Left ventricle myocardium inferior (tissue), 1 donor: Measurements from ENCODE around the gene KCNG2. TPM values are rescaled to one million over a fixed set of nuclear protein-coding genes. Genes with fewer than 3 reads are reported as not detected.

ENCODE experiments used
- DNase-seq: peaks from one replicate; pipeline ENCODE4 v3.0.0-alpha.2; 2020
- H3K27ac ChIP-seq: fragments of 200-600 bp; replicated peaks from 2 replicates; pipeline ENCODE4 v1.8.0; 2021
- H3K27me3 ChIP-seq: fragments of 200-600 bp; 2 replicates; pipeline ENCODE4 v1.8.0; 2021; ENCODE audit warnings: low read depth
- H3K36me3 ChIP-seq: fragments of 200-600 bp; 2 replicates; pipeline ENCODE4 v1.8.0; 2021
- H3K4me1 ChIP-seq: fragments of 200-600 bp; 2 replicates; pipeline ENCODE4 v1.8.0; 2021
- H3K4me3 ChIP-seq: fragments of 200-600 bp; 2 replicates; pipeline ENCODE4 v1.8.0; 2021; ENCODE audit warnings: mild to moderate bottlenecking, moderate library complexity
- H3K9me3 ChIP-seq: fragments of 200-600 bp; replicated peaks from 2 replicates; pipeline ENCODE4 v1.8.0; 2021
- CTCF ChIP-seq: fragments of 200-600 bp; IDR thresholded peaks from 2 replicates; pipeline ENCODE4 v1.8.0; 2021; ENCODE audit warnings: antibody characterized with exemption, mild to moderate bottlenecking, borderline replicate concordance
- intact Hi-C: fragments of 100-400 bp; cut with micrococcal nuclease; formaldehyde crosslinking; loops from one replicate; pipeline ENCODE4 v1.11.0; 2022
- total RNA-seq: library from RNA; stranded (reverse); fragmentation: NEBNext Ultra II Directional; extraction: Animal tissue kit (Norgen Biotek cat#: 25700); gene quantifications from one replicate; pipeline ENCODE4 v1.2.1, GENCODE V29; 2021
- donor health status: DM: no; HTN: yes; CAD: no; lungs with severe emphysema.

The KCNG2 gene
- total RNA-seq, 1 donor from 2014 or later = not detected

- no peaks in the 10 kb centered on the region for H3K27me3 ChIP-seq
- H3K36me3 ChIP-seq = peaks cover 51% of the 10 kb centered on the region
- no peaks in the 10 kb centered on the region for H3K9me3 ChIP-seq
- H3K4me3 ChIP-seq = no peak overlapping the region
- intact Hi-C loops = no loop called here
- TF ChIP-seq CTCF = no peak
- H3K4me1 ChIP-seq = peaks cover 6% of the 10 kb centered on the region
- no peak overlapping the region for H3K27ac ChIP-seq
- no peak for DNase-seq
Measured at GRCh38 chr18:79914614-79915160, 116.9 kb downstream of the KCNG2 start.

GRCh38 chr18:79915161-79916127 is 117.7 kb downstream of the KCNG2 start:
- Histone ChIP-seq H3K27ac (no peak overlapping the region), H3K9me3 (no peaks in the 10 kb centered on the region), H3K4me3 (no peak overlapping the region), H3K36me3 (peaks cover 51% of the 10 kb centered on the region), H3K27me3 (no peaks in the 10 kb centered on the region), H3K4me1 (peaks cover 6% of the 10 kb centered on the region)
- no peak for TF ChIP-seq CTCF
- DNase-seq = no peak
- intact Hi-C loops = no loop called here

GRCh38 chr18:79916128-79916494 is 118.4 kb downstream of the KCNG2 start:
- DNase-seq = no peak
- Histone ChIP-seq H3K9me3 (no peaks in the 10 kb centered on the region), H3K4me3 (no peak overlapping the region), H3K36me3 (peaks cover 51% of the 10 kb centered on the region), H3K27me3 (no peaks in the 10 kb centered on the region), H3K4me1 (peaks cover 6% of the 10 kb centered on the region), H3K27ac (no peak overlapping the region)
- TF ChIP-seq CTCF = no peak
- intact Hi-C loops = no loop called here

GRCh38 chr18:79916546-79917168 is 118.9 kb downstream of the KCNG2 start:
- Histone ChIP-seq H3K4me1 (peaks cover 6% of the 10 kb centered on the region), H3K27me3 (no peaks in the 10 kb centered on the region), H3K9me3 (no peaks in the 10 kb centered on the region), H3K27ac (no peak overlapping the region), H3K36me3 (peaks cover 51% of the 10 kb centered on the region), H3K4me3 (no peak overlapping the region)
- intact Hi-C loops = no loop called here
- no peak for DNase-seq
- TF ChIP-seq CTCF = no peak

- intact Hi-C loops = no loop called here
- Histone ChIP-seq H3K27ac (no peak overlapping the region), H3K9me3 (no peaks in the 10 kb centered on the region), H3K27me3 (no peaks in the 10 kb centered on the region), H3K4me1 (peaks cover 6% of the 10 kb centered on the region), H3K4me3 (no peak overlapping the region), H3K36me3 (peaks cover 51% of the 10 kb centered on the region)
- DNase-seq = no peak
- no peak for TF ChIP-seq CTCF
Measured at GRCh38 chr18:79917169-79917852, 119.6 kb downstream of the KCNG2 start.
